GM21423 (cell line): ENCODE data around the gene RBM20.
A peak's percentile ranks its signal among the peaks of the same experiment; 100 is the strongest.

Source experiments
- ATAC-seq: cut with Tn5 transposase; IDR thresholded peaks from one replicate; pipeline ENCODE4 v1.9.1; 2021; ENCODE audit warnings: mild to moderate bottlenecking, moderate library complexity; ENCODE audit not compliant: unreplicated experiment

RBM20 gene

DNA sequence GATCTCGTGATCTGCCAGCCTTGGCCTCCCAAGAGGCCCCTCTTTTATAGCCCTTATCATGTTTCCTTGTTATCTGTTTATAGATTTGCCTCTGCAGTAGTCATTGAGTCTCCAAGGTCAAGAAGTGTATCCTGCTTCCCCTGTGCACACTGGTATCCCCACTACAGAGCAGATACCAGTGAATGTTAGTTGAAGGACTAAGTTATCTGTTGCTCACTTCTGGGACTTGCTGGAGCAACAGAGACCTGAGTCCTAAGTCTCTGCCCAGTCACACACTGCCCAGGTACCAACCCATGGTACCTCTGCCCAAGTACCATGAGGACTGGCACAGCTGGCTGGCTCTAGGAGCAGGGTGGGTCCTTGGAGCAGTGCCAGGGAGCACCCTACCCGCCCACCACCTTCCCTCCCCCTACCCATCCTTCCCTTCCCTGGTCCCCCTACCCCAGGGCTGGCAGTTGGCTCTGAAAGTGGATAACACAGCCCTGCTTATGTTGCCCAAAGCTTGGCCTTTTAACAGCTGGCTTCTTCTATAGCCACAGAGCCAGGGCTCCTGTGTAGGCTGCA lies 201.1 kb downstream of the RBM20 start:
- ATAC-seq = no peak

DNA sequence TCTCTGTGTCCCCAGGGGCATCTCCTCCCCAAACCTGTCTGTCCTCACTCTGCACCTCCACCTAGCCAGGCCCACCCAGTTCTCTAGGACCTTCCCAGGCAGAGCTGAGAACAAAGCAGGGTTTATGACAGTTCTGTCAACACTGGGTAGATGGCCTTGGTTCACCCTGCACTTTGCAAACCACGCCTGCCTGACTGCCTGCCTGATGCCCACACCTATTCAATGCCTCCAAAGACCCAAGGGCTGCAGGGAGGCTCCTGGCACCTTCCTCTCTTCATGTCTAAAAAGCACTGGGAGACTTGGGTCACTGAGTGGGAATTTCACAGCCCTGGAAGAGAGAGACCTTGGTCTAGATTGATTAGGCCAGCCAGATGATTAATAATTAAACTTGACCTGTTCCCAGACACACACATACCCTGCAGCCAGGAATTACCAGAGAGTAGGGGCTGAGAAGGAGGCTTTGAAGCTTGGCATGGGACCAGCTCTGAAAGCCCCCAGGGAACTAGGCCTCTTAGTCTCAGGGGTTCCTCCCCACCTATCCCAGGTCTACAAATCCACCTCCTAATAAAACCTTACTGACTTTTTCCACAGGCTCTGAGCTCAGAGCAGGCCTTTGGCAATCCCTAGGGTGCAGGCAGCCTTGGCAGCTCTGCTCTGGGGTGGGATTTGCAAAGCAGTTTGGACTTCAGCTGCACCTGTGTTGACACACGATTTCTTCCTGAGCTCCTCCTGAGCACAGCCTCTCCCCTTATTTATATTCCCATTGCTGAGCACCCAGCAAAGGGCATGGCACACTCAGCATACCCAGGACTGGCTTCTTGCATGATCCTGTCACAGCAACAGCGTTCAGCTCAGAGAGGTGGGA lies 201.9 kb downstream of the RBM20 start:
- no peak for ATAC-seq

DNA sequence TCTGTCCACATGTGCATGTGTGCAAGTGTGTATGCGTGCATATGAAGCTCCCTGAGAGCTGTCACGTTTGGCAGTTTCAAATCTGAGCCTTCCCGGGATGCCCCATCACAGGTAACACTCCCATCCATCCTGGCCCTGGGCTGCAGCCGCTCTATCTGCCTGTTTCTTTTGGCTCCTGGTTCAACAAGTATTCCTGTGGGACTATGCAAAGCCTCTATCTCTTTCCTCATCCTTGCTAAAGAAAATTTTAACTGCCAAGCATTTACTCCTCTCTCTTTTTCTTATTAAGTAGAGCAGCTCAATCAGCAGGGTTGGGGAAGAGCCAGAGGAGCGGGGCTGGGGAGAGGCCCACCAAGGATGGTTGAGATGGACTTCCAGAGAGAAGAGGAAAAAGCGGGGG lies 203.2 kb downstream of the RBM20 start:
- no peak for ATAC-seq

DNA sequence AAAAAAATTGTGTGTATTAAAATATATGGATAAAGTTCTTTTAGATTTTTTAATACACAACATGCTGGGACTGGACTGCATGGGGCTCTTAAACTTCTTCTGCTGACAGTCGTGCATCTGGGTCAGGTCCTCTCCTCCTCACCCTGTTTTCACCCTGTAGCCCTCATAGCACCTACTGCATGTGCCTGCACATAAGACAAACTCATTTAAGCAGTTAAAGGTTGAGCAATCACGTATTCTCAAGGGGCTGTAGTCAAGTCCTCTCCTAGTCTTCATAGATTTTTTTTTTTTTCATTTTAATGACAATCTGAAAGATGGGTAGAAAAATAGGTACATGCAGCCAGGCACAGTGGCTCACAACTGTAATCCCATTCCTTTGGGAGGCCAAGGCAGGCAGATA lies 204.0 kb downstream of the RBM20 start:
- ATAC-seq = no peak

DNA sequence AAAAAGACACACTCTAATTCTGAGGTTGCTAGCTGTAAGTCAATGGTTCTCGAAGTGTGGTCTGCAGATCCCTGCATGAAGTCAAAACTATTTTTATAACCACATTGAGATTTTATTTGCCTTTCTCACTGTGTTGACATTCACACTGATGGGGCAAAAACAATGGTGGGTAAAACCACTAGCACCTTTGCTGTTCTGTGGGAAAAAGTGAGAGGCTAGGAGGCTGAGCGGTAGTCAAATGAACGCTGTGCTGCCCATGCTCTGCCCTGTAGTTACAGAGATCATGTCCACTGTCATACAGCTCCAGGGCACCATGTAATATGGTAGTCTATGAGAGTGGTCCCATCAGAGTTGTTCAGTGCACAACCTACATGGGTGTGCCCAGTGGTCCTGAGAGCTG lies 206.0 kb downstream of the RBM20 start:
- ATAC-seq = no peak

DNA sequence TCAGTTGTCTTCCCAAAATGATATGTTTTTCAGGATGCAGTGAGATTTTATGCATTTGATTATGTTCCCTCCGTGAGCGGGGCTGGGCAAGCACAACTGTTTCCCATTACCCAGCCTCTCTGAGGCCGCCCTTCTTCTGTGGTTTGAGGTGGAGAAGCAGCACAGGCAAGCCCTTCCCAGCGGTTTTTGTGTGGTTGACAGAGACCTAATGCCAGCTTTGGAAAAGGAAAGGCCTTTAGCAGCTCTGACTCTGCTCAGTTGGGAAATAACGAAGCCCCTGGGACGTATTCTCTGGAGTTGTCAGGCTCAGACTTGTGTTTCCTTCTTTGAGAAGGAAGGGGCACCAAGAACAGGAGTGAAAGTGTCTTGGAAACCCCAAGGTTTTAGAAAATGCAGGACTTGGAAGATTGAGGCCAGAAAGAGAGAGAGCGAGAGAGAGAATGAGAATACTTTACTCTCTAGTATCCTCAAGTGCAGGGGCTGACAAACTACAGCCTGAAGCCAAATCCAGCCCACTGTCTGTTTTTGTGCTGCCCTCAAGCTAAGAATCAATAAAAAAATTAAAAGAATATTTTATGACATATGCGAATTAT lies 207.0 kb downstream of the RBM20 start:
- ATAC-seq = no peak

DNA sequence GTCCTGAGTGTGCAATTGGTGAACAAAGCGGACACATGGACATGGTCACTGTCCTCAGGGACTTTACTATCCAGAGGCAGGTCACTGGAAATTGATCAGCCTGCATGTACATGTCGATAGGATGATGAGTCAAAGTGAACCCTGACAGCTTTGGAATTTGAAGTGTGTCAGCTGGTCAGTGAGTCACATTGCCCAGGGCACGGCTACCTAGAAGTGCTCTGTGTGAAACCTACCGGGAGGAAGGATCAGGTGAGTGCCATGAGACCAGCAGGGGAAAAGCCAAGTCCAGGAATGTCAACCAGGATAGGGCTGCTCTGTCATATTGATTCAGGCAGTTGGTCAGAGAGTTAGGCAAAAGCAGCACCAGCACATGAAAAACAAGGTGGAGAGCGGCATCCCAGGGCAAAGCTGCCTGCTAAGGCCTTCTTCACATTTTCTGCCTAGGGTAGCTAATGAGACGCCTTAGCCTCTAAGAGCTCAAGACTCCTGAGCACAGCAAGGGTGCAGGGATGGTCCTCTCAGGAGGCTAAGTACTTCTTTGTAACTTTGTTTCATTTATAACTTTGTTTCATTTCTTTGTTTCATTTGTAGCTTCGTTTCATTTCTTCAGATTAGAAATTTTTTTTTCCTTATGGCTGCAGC lies 208.2 kb downstream of the RBM20 start:
- no peak for ATAC-seq

DNA sequence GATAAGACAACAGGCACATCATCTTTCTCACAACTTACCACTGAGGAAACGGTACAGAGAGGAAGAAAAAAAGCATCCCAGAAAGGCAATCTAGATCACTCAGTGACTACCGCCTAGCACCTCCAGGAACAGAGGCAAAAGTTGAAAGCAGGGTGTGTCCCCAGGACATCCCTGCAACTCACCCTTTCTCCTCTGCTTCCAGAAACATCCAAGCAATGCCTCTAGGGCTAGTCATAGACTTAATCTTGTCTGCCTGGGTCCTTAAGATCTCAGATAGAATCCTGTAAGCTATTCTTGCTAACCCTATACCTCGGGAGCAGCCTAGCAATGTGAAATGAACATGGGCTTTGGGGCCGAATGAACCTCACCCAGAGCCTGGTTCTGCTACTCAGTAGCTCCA lies 208.8 kb downstream of the RBM20 start:
- ATAC-seq = no peak

DNA sequence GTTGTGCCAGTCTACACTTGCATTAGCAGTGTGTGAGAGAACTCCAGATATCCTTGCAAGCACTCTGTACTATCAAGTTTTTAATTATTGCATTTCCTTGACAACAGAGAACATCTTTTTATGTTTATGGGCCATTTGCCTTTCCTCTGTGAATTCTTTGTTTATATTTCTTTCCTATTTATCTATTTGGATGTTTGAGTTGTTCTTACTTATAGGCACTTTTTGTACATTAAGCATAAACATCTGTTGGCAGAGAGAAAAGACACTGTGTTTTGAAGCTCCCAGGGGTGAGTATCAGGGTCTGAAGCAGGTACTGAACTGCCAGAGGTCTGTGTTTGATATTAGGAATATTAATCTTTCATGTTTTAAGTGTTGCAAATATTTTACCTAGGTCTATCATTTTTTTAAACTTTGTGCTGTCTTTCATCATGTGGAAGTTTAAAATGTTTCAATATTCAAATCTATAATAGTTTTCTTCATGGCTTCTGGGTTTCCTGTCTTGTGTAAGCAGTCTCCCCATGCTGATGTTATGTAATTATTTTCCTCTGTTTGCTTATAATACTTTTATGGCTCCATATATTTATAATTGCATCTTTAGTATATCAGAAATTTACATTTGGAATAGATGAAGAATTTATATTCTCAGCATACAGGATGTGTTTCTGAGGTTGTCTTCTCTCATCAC lies 209.9 kb downstream of the RBM20 start:
- ATAC-seq = no peak

DNA sequence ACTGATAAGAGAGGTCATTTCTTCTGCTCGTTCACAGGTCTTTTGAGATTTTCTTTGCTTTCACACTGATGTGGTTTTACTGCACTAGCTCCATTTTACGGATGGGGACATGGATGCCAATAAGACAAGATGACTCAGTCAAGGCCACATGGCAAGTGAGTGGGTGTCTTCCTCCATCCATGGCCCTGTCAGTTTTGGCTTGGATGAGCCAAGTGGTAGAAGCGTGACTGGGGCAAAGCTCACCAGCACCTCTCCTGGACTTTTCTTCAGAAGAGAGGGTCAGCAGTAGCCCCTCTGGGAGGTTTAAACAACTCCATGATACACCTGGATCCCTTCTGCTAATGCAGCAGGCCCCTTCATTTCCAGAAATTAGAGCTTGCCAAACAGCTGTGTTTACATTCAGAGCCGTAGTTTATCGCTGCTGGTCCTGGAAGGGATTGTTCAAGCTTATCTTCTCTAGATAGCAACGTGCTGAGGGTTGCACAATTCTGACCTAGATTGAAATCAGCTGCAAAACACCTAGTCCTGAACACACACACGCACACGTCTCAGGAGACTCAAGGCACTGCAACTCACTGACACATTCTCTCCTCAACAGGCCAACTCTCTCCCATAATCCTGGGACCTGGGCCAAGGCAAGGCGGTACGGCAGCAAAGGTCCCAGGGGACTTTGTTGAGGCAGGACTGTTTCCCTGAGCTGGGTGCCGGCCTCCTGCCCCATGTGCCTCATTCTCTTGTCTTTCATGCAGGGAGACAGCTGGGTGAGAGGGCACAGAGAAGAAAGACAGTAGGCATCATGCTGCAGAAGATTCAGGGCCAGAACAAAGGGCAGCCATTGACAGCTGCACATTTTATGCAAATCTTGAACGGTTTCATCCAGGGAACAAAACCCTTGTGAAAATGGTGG lies 213.4 kb downstream of the RBM20 start:
- peak; percentile 36 for ATAC-seq

DNA sequence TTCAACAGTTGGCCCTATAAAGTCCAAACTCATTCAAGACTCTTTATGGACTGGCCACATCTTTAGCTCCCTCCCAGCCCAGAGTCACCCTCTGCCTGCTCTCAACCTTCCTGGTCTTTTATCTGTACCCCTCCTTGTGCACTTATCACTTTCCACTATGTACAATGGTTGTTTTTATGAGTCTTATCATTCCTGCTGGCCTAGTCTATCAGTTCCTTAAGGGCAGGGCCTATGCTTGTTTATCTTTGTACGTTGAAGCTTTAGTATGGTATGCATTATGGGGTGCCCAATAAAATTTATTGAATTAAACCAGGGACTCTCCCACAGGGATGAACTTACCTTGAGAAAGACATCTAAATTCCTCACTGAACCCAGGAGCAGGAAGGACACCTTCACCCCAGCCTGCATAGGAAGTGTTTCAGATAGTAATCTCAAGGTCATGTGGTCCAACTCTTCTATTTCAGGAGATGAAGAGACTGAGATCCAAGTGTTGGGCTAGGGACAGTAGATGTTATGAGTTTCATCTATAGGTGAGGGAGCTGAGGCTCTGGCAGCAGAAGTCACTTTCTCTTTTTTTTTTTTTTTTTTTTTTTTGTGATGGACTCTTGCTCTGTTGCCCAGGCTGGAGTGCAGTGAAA lies 214.3 kb downstream of the RBM20 start:
- no peak for ATAC-seq

DNA sequence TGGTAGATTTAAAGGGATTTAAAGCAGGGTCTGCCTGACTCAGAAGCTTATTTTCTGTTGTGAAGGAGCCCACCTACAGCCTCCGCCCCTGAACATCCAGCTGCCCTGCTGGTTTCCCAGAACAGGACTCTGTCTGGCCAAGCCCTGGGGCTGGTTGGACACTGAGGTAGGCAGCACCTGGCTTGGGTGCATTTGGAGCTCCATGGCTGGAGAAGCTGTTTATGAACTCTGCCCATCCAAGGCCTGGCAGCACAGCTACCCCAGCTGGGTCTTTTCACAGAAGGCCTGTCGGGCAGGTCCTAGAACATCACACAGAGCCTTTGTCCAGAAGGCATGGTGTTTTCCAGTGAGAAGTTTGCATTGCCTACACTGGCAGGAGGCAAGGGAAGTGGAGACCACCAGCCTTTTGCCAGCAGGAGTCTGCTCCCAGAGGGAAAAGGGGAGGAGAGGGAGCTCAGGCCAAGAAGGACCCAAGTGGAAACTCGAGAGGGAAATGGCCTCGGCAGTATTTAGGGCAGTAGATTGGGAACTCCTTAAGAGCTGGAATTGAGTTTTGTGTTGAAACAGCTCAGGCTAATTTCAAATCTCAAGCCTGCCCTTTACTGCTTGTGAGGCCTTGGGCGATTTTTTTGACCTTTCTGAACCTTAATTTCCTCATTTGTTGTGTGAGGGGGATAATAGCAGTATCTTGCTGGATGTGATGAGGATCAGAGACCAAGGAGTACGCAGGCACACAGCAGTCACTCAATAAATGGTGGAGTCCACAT lies 215.3 kb downstream of the RBM20 start:
- ATAC-seq = no peak

DNA sequence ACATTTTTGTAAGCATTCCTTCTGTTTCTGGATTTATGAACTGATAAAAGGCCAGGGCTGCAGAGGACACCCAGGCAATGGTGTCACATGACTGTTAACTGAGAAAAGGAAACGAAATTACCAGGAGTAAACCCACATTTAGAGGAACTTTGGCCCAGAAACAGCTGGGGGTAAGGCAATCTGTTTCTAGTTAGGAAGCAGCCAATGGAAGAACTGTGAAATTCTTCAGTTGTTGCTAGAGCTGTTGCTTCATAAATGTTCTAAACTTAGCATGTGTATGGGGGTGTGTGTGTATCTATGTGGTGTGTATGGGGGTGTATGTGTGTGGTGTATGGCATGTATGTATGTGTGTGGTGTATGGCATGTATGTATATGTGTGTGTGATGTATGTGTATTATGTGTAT lies 215.8 kb downstream of the RBM20 start:
- no peak for ATAC-seq

DNA sequence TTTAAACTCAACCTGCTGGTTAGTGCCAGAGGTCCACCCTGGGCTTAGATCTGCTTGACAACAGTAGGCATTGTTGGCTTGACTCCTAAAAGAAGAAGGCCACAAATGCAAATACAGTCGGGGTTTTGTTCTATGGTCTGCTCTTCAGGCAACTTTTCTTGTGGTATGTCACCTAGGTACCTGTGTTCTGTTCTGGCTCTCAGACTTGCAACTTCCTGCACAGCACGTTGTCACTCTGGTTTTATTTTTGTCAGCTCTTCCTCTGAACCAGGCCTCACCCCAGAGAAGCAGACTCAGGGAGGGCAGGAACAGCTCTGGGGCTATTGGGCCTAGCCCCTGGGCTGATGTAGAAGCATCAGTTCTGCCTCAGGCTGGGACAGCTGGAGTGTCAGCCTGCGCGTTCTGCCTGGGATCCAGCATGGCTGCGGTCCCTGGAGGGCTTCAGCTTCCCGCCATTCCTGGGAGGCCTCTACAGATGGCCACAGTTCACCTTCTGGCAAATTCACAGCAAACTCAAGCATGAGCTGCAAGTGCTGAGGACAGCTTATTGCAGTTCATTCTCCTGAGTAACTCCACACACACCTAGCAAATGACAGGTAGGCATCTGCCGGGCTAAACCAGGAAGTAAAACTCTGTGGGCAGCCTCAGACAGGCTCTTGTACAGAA lies 216.6 kb downstream of the RBM20 start:
- peak; percentile 59 for ATAC-seq

DNA sequence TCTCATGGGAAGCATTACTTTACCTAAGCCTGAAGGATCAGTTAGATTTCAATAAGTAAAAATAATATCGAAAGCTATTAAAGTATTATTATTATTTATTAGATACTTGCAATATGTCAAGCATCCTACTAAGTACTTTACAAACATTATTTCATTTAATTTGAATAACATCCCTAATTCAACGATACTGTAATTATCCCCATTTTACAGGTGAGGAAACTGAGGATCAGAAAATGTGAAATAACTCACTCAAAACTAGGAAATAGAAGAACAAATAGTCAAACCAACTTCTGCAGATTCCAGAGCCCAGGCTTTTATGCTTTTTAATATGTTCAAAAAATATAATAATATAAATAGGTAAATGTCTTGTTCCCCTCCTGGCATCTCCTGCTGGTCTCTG lies 217.3 kb downstream of the RBM20 start:
- no peak for ATAC-seq

DNA sequence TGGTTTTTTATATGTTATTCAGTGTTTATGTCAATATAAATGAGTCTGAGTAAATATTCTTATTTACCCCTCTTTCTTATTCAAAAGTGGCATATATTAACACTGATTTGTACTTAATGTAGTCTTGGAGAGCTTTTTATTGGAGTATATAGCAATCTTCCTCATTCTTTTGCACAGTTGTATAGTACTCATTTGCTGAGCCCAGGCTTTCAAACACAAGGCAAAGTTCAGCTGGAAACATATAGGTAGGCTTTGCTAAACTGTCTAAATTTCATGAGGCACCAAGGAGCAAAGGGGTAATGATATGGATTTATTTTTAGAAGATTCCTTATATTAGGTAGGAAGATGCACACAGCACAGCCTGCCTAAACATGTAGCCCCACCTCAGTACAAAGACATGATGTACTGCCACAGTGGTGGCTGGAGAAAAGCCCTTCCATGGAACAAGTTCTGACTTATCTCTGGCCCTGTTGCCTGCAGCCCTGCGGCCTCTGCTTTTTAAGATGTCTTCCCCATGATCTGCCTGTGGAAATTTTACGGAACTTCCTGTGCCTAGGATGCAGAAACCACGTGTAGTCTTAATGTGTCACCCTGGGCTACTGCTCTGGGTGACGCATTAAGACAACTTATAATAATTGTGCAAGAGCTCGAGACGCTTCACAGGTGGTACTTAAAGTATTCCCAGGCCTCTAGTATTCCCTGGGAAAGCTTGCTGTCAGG lies 218.0 kb downstream of the RBM20 start:
- no peak for ATAC-seq

DNA sequence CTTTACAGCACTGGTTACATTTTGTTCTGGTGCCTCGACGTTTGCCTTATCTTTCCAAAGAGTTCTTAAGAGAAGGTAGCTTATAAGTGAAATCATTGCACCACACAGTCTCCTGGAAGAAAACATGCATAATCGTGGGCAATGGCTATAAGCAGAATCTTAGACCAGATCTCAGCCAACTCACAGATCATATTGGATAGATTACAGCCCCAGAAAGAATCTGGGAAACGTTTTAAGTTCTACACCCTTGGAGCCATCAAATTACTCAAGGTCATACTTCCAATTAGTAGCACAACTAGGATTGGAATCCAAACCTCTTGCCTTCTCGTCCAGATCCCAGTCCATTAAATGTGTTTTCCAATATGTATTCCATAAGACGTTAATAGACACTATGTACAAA lies 218.8 kb downstream of the RBM20 start:
- no peak for ATAC-seq

DNA sequence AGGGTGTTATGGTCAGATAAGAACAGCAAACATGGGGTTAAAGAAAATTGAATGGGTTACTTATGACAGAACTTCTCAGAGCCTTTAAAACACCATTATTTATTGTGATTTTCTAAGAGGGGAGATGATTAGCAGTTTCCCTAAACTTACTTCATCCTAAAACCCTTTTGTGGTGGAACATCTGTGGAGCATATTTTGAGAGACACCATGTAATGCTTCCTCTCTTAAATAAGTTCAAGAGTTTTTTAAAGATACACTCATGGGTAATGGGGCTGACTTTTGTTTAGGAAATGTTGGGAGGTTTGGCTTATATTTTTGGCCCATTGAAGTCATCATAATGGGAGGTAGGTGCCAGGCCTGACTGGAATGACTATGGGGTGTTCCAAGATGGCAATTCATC lies 219.2 kb downstream of the RBM20 start:
- no peak for ATAC-seq
